Stimulated activated CD8-positive, alpha-beta memory T cell treated with anti-CD3 and anti-CD28 coated beads, Interleukin-15, amount 100 ng/mL, for 1 hour (primary cell): ENCODE results near the gene MICAL3.

ENCODE experiments used
- DNase-seq: peaks from one replicate; pipeline ENCODE4 v3.0.0-alpha.2; 2020; ENCODE audit warnings: low read depth

Gene MICAL3

GRCh38 chr22:17972385-17973191, 51.8 kb downstream of the MICAL3 start:
- no peak for DNase-seq

GRCh38 chr22:17971711-17972110, 52.6 kb downstream of the MICAL3 start:
- no peak for DNase-seq

- DNase-seq, result no peak
Observed at GRCh38 chr22:17970201-17970708, 54.1 kb downstream of the MICAL3 start.

- DNase-seq, result no peak
Observed at GRCh38 chr22:17969701-17970113, 54.7 kb downstream of the MICAL3 start.

- no peak for DNase-seq
Observed at GRCh38 chr22:17968126-17968525, 56.2 kb downstream of the MICAL3 start.

- DNase-seq, result no peak
Observed at GRCh38 chr22:17966403-17966717, 58.0 kb downstream of the MICAL3 start.

GRCh38 chr22:17965538-17966402, 58.6 kb downstream of the MICAL3 start:
- no peak for DNase-seq

- DNase-seq, result no peak
Observed at GRCh38 chr22:17964643-17965042, 59.7 kb downstream of the MICAL3 start.

GRCh38 chr22:17964156-17964555, 60.2 kb downstream of the MICAL3 start:
- DNase-seq, result no peak

GRCh38 chr22:17963015-17963414, 61.3 kb downstream of the MICAL3 start:
- no peak for DNase-seq

GRCh38 chr22:17962168-17962567, 62.2 kb downstream of the MICAL3 start:
- no peak for DNase-seq

GRCh38 chr22:17961446-17961729, 63.0 kb downstream of the MICAL3 start:
- DNase-seq, result no peak

- no peak for DNase-seq
Observed at GRCh38 chr22:17960695-17961445, 63.5 kb downstream of the MICAL3 start.

- DNase-seq, result no peak
Observed at GRCh38 chr22:17960011-17960410, 64.3 kb downstream of the MICAL3 start.

- no peak for DNase-seq
Observed at GRCh38 chr22:17958166-17958565, 66.2 kb downstream of the MICAL3 start.

- DNase-seq, result no peak
Observed at GRCh38 chr22:17957693-17958092, 66.7 kb downstream of the MICAL3 start.

- DNase-seq, result no peak
Observed at GRCh38 chr22:17957204-17957603, 67.2 kb downstream of the MICAL3 start.

- no peak for DNase-seq
Observed at GRCh38 chr22:17956630-17957029, 67.7 kb downstream of the MICAL3 start.

- DNase-seq, result no peak
Observed at GRCh38 chr22:17955590-17956379, 68.6 kb downstream of the MICAL3 start.

GRCh38 chr22:17954860-17955587, 69.3 kb downstream of the MICAL3 start:
- no peak for DNase-seq

- DNase-seq, result no peak
Observed at GRCh38 chr22:17954200-17954859, 70.0 kb downstream of the MICAL3 start.
